GM12878 (cell line): ENCODE data around the gene LAIR1. TPM values are rescaled to one million over a fixed set of nuclear protein-coding genes. Genes with fewer than 3 reads are reported as not detected.
"Not testable (repeated sequence)": the region's sequence is repeated elsewhere in the genome, so short reads cannot be mapped to it uniquely, and the experiment has no call there.

Experiments
- ATAC-seq: fragments of 200-7000 bp; cut with Tn5 transposase; 3 replicates; pipeline ENCODE4 v1.9.1; 2020; ENCODE audit warnings: mild to moderate bottlenecking, moderate library complexity
- BruUV-seq: library from RNA; stranded (reverse); fragments of 400-500 nt; replicated peaks from 2 replicates; lab custom pipeline; 2021; lab: Mats Ljungman, UMichigan
- CTCF ChIA-PET: fragments of 300-600 bp; sonication (Branson Sonifier 250); formaldehyde crosslinking; extraction: SDS; loops from one replicate; lab custom pipeline; 2021; ENCODE audit warnings: inconsistent platforms; lab: Yijun Ruan, JAX
- POLR2A ChIA-PET: fragments of 350-600 bp; formaldehyde crosslinking; extraction: SDS; loops from one replicate; lab custom pipeline; 2021; ENCODE audit warnings: inconsistent platforms; lab: Charles Lee
- RAD21 ChIA-PET: fragments of 300-600 bp; sonication (Branson Sonifier 250); formaldehyde crosslinking; loops from one replicate; lab custom pipeline; 2023; ENCODE audit warnings: antibody characterized with exemption; ENCODE audit not compliant: unreplicated experiment; lab: Charles Lee
- SMC1A ChIA-PET: fragments of 300-600 bp; sonication (Branson Sonifier 250); formaldehyde crosslinking; loops from one replicate; lab custom pipeline; 2023; ENCODE audit not compliant: unreplicated experiment, uncharacterized antibody; lab: Charles Lee
- DNase-seq: peaks from one replicate; pipeline ENCODE4 v3.0.0-alpha.2; 2011; ENCODE audit warnings: low read depth, low spot score
- FAIRE-seq: peaks from 3 replicates; lab custom pipeline; 2011; peaks lifted over from hg19 to GRCh38; lab: Jason Lieb, UNC
- H2AFZ ChIP-seq: 2 replicates; pipeline ENCODE4 v1.6.0; 2011; ENCODE audit warnings: low read depth, low read length, control low read depth; ENCODE audit not compliant: control insufficient read depth
- H3K27ac ChIP-seq: 2 replicates; pipeline ENCODE4 v1.5.1; 2011; ENCODE audit warnings: control low read depth; ENCODE audit not compliant: control insufficient read depth, insufficient read depth
- H3K27me3 ChIP-seq, 2 experiments: replicated peaks in 1 of 2; 2 replicates each; pipeline versions ENCODE4 v1.6.0 to v1.6.1; 2011; ENCODE audit warnings: low read length in 1 of 2; ENCODE audit not compliant: control insufficient read depth in 2 of 2, insufficient read depth in 2 of 2
- H3K36me3 ChIP-seq, 2 experiments: 2 replicates each; pipeline ENCODE4 v1.5.1; 2011; ENCODE audit warnings: low read length in 1 of 2; ENCODE audit not compliant: control insufficient read depth in 2 of 2, insufficient read depth in 2 of 2
- H3K4me1 ChIP-seq: 2 replicates; pipeline ENCODE4 v1.6.1; 2011; ENCODE audit warnings: mild to moderate bottlenecking, low read length, moderate library complexity, mixed read lengths; ENCODE audit not compliant: control insufficient read depth, insufficient read depth
- H3K4me2 ChIP-seq: 2 replicates; pipeline ENCODE4 v1.6.0; 2011; ENCODE audit warnings: control low read depth; ENCODE audit not compliant: control insufficient read depth, insufficient read depth
- H3K4me3 ChIP-seq: fragments of 200-600 bp; sonication (generic); 2 replicates; pipeline ENCODE4 v1.5.1; 2016
- H3K79me2 ChIP-seq: 2 replicates; pipeline ENCODE4 v1.6.0; 2011; ENCODE audit warnings: low read length; ENCODE audit not compliant: control insufficient read depth, insufficient read depth
- H3K9ac ChIP-seq: 2 replicates; pipeline ENCODE4 v1.8.0; 2011; ENCODE audit warnings: low read length, control low read depth, mixed read lengths; ENCODE audit not compliant: control insufficient read depth, insufficient read depth
- H3K9me3 ChIP-seq: replicated peaks from 3 replicates; pipeline ENCODE4 v1.5.1; 2011; ENCODE audit warnings: mild to moderate bottlenecking, low read length; ENCODE audit not compliant: control insufficient read depth, insufficient read depth
- H4K20me1 ChIP-seq: 2 replicates; pipeline ENCODE4 v1.6.0; 2011; ENCODE audit not compliant: control insufficient read depth, insufficient read depth
- BHLHE40 ChIP-seq, 2 experiments: fragments of 450-650 bp in 1 of 2; IDR thresholded peaks; 2 replicates each; pipeline ENCODE4 v1.6.1; 2011 to 2017; ENCODE audit warnings: low read depth in 2 of 2, borderline replicate concordance in 1 of 2, improper control_type of control experiment in 1 of 2, low read length in 1 of 2, mild to moderate bottlenecking in 1 of 2
- YBX1 ChIP-seq: fragments of 450-650 bp; IDR thresholded peaks from 2 replicates; pipeline ENCODE4 v1.6.1; 2016; ENCODE audit warnings: antibody characterized with exemption
- WGBS: methylation state at CpG from one replicate; pipeline ENCODE4 v1.1.6; 2016; ENCODE audit warnings: low lambda C conversion rate; ENCODE audit not compliant: insufficient replicate concordance, insufficient coverage; ENCODE audit errors: missing lambda C conversion rate; 5-methylcytosine and 5-hydroxymethylcytosine counted together
- in situ Hi-C: fragments of 300-500 bp; cut with MboI; formaldehyde crosslinking; loops from 9 replicates; pipeline ENCODE4 v1.14.3; 2018; ENCODE audit warnings: mixed read lengths
- intact Hi-C: fragments of 100-400 bp; cut with micrococcal nuclease; formaldehyde crosslinking; loops from one replicate; pipeline ENCODE4 v1.14.2; 2022; ENCODE audit not compliant: unreplicated experiment
- polyA plus RNA-seq, 11 experiments: library from polyadenylated mRNA; depleted of rRNA in 4 of 11; unstranded in 6 of 11; stranded (reverse) in 5 of 11; fragments of >200 nt; fragmentation: Nextera tagmentation in 4 of 11; fragmentation: Illumina TruSeq in 1 of 11; extraction: Ambion mirVana in 4 of 11; extraction: Trizol in 1 of 11; gene quantifications; 1 replicate in 1 of 11; 2 replicates in 10 of 11; pipeline versions ENCODE4 v1.2.1 to v1.2.3, GENCODE V29; 2011 to 2016; ENCODE audit warnings: inconsistent platforms in 2 of 11, missing spikeins in 2 of 11, low read depth in 1 of 11
- total RNA-seq, 4 experiments: library from RNA; depleted of rRNA in 3 of 4; stranded (reverse); fragments of >200 nt in 3 of 4; fragmentation: Illumina TruSeq in 1 of 4; extraction: Trizol in 1 of 4; gene quantifications; 2 replicates each; pipeline versions ENCODE4 v1.2.1 to v1.2.3, GENCODE V29; 2013 to 2021
- TF ChIP-seq, protein P1 (sequence below): fragments of 450-650 bp; IDR thresholded peaks from 2 replicates; pipeline ENCODE4 v1.6.1; 2017; ENCODE audit warnings: mild to moderate bottlenecking, low read depth, inconsistent platforms; ENCODE audit not compliant: poor library complexity, severe bottlenecking
- TF ChIP-seq, protein P2 (sequence below): fragments of 450-650 bp; IDR thresholded peaks from 2 replicates; pipeline ENCODE4 v1.6.1; 2017; ENCODE audit warnings: mild to moderate bottlenecking

The LAIR1 gene
- total and polyA plus RNA-seq, 10 of the 15 experiments (the other 5 are each of a cell fraction or from before 2014, with no cell fraction given): 8.6 to 58.2 (median 35.3) TPM

DNA sequence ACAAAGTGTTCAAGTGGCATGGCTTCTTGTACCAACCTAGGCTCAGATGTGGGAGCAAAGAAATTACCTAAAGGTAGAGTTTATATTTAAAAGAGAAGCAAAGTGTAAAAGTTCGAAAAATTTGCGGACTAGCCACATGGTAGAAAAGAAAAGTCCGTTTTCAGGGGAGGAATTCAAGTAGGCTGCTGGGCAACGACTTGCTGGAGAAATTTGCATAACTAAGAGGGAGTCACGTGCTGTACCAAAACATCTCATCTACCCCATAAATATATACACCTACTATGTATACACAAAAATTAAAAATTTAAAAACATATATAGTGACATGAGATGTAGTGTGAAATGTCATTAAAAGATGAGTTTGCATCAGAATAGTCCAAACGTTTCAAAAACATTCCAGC is 2.1 kb upstream of the LAIR1 start:
- peak in 1 of 2 experiments; percentile 23; a peak in 1 of 4 replicates for TF ChIP-seq BHLHE40 (IDR thresholded peaks at IDR 0.05; ENCODE audit: borderline replicate concordance in 1 of 2, low read depth in 2 of 2, low read length in 1 of 2)
- TF ChIP-seq YBX1: no peak
- TF ChIP-seq, protein P1, sequence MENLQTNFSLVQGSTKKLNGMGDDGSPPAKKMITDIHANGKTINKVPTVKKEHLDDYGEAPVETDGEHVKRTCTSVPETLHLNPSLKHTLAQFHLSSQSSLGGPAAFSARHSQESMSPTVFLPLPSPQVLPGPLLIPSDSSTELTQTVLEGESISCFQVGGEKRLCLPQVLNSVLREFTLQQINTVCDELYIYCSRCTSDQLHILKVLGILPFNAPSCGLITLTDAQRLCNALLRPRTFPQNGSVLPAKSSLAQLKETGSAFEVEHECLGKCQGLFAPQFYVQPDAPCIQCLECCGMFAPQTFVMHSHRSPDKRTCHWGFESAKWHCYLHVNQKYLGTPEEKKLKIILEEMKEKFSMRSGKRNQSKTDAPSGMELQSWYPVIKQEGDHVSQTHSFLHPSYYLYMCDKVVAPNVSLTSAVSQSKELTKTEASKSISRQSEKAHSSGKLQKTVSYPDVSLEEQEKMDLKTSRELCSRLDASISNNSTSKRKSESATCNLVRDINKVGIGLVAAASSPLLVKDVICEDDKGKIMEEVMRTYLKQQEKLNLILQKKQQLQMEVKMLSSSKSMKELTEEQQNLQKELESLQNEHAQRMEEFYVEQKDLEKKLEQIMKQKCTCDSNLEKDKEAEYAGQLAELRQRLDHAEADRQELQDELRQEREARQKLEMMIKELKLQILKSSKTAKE: no peak
- TF ChIP-seq, protein P2, sequence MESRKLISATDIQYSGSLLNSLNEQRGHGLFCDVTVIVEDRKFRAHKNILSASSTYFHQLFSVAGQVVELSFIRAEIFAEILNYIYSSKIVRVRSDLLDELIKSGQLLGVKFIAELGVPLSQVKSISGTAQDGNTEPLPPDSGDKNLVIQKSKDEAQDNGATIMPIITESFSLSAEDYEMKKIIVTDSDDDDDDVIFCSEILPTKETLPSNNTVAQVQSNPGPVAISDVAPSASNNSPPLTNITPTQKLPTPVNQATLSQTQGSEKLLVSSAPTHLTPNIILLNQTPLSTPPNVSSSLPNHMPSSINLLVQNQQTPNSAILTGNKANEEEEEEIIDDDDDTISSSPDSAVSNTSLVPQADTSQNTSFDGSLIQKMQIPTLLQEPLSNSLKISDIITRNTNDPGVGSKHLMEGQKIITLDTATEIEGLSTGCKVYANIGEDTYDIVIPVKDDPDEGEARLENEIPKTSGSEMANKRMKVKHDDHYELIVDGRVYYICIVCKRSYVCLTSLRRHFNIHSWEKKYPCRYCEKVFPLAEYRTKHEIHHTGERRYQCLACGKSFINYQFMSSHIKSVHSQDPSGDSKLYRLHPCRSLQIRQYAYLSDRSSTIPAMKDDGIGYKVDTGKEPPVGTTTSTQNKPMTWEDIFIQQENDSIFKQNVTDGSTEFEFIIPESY: no peak
- BruUV-seq: no TSS peak
- ChIA-PET SMC1A (interaction anchor here (1.9 kb wide), 1 partner anchor 22 kb away, joined by 9 read pairs; no protein-coding TSS in a partner anchor), CTCF (interaction anchor here (1.6 to 6.7 kb wide), 3 partner anchors 12 to 23 kb away, joined by 4 to 68 read pairs (median 27); no protein-coding TSS in a partner anchor), RAD21 (no interaction called here), POLR2A (no interaction called here)
- no peak for DNase-seq
- no peak for FAIRE-seq
- Histone ChIP-seq H3K9ac (no peak overlapping the region), H3K4me3 (no peak overlapping the region), H3K4me2 (no peak overlapping the region), H4K20me1 (no peaks in the 10 kb centered on the region), H2AFZ (no peak overlapping the region), H3K36me3 (no peaks in the 10 kb centered on the region), H3K27ac (no peak overlapping the region), H3K4me1 (no peaks in the 10 kb centered on the region), H3K79me2 (no peaks in the 10 kb centered on the region), H3K27me3 (peaks cover 0 to 7% of the 10 kb centered on the region in 2 experiments; a peak in 1 of 4 replicates), H3K9me3 (peaks cover 2% of the 10 kb centered on the region; the same call in 1 of the 3 replicates)
- intact Hi-C loops: no loop called here
- 35% methylated on average over 6 of the region's 6 CpGs for WGBS
- in situ Hi-C loops: no loop called here
- ATAC-seq: no peak

DNA sequence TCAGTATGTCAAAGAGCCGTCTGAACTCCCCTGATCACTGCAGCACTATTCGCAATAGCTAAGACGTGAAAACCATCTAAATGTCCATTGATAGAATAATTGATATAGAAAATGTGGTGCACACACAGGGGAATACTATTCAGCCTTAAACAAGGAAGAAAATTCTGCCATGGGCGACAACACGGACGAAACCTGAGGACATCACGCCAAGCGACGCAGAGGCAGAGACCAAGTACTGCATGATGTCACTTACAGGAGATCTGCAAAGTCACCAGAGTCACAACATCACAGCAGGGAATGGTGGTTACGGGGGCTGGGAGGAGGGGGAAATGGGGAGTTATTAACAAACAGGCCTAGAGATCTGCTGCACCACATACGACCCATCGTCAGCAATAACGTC is 1.1 kb upstream of the LAIR1 start:
- ChIA-PET CTCF (interaction anchor here (0.6 to 3.6 kb wide), 3 partner anchors 20 to 25 kb away, joined by 3 to 27 read pairs (median 4); no protein-coding TSS in a partner anchor), POLR2A (interaction anchor here (0.7 to 2.2 kb wide), 5 partner anchors 9 to 39 kb away, joined by 3 to 11 read pairs (median 3); no protein-coding TSS in a partner anchor), SMC1A (interaction anchor here (0.9 to 1.8 kb wide), 5 partner anchors 10 to 25 kb away, joined by 3 to 12 read pairs (median 4); no protein-coding TSS in a partner anchor), RAD21 (interaction anchor here (1.0 to 2.0 kb wide), 3 partner anchors 23 to 38 kb away, joined by 3 to 10 read pairs (median 5); no protein-coding TSS in a partner anchor)
- H2AFZ ChIP-seq, H3K4me1 ChIP-seq, H3K79me2 ChIP-seq, H4K20me1 ChIP-seq, H3K9me3 ChIP-seq, H3K9ac ChIP-seq, FAIRE-seq, H3K4me3 ChIP-seq, ATAC-seq, H3K27ac ChIP-seq, BruUV-seq, H3K4me2 ChIP-seq, DNase-seq, H3K36me3 ChIP-seq, in situ Hi-C loops, H3K27me3 ChIP-seq: not testable (repeated sequence)
- intact Hi-C loops: loop anchor here (2.0 kb wide), 1 partner anchor 23 kb away; no protein-coding TSS in a partner anchor
- WGBS: 68% methylated on average over 12 of the region's 13 CpGs
